A549 (cell line): ENCODE results near the gene GID4.

ENCODE experiments used
- CBX8 ChIP-seq: fragments of 200-600 bp; sonication (generic); IDR thresholded peaks from 2 replicates; pipeline ENCODE4 v1.6.1; 2016
- CHD2 ChIP-seq: fragments of 150-350 bp; IDR thresholded peaks from 2 replicates; pipeline ENCODE4 v1.6.1; 2014; ENCODE audit warnings: low read length; ENCODE audit not compliant: partially characterized antibody
- CHD4 ChIP-seq: fragments of 200-600 bp; sonication (generic); IDR thresholded peaks from 2 replicates; pipeline ENCODE4 v1.6.1; 2016; ENCODE audit warnings: antibody characterized with exemption, mild to moderate bottlenecking, borderline replicate concordance
- FOSL2 ChIP-seq, 2 experiments: fragments of 450-650 bp in 1 of 2; fragments of >200 bp in 1 of 2; sonication (Bioruptor Twin) in 1 of 2; formaldehyde crosslinking; IDR thresholded peaks; 2 replicates each; pipeline versions ENCODE4 v1.5.0 to v1.6.1; 2016 to 2020; ENCODE audit warnings: mild to moderate bottlenecking in 1 of 2, moderate library complexity in 1 of 2
- GATA3 ChIP-seq: IDR thresholded peaks from 2 replicates; pipeline ENCODE4 v1.6.1; 2012; ENCODE audit warnings: borderline replicate concordance
- HDAC2 ChIP-seq: fragments of 200-600 bp; sonication (generic); IDR thresholded peaks from 2 replicates; pipeline ENCODE4 v1.6.1; 2016
- JUN ChIP-seq, 2 experiments: fragments of >200 bp; sonication (Bioruptor Twin); formaldehyde crosslinking; IDR thresholded peaks; 2 replicates in 1 of 2; 3 replicates in 1 of 2; pipeline ENCODE4 v1.6.1; 2016 to 2017
- KDM5A ChIP-seq: fragments of 200-600 bp; sonication (generic); IDR thresholded peaks from 2 replicates; pipeline ENCODE4 v1.6.1; 2016; ENCODE audit warnings: antibody characterized with exemption, mild to moderate bottlenecking
- MYC ChIP-seq: IDR thresholded peaks from 2 replicates; pipeline ENCODE4 v1.6.1; 2012; ENCODE audit warnings: mild to moderate bottlenecking, inconsistent platforms, low read length, improper control_type of control experiment, borderline replicate concordance
- POLR2A ChIP-seq: IDR thresholded peaks from 2 replicates; pipeline ENCODE4 v1.6.1; 2012; ENCODE audit warnings: mild to moderate bottlenecking, low read length
- SMC3 ChIP-seq: fragments of >200 bp; sonication (Bioruptor Twin); formaldehyde crosslinking; IDR thresholded peaks from 3 replicates; pipeline ENCODE4 v1.6.1; 2018; ENCODE audit warnings: inconsistent platforms
- USF2 ChIP-seq: fragments of 450-650 bp; IDR thresholded peaks from 2 replicates; pipeline ENCODE4 v1.6.1; 2014; ENCODE audit warnings: antibody characterized with exemption
- TF ChIP-seq, protein P1 (sequence below): fragments of >200 bp; sonication (Bioruptor Twin); formaldehyde crosslinking; IDR thresholded peaks from 3 replicates; pipeline ENCODE4 v1.5.1; 2016

GRCh38 chr17:18021372-18021771 is 17.8 kb upstream of the GID4 start:
- TF ChIP-seq, protein P1, sequence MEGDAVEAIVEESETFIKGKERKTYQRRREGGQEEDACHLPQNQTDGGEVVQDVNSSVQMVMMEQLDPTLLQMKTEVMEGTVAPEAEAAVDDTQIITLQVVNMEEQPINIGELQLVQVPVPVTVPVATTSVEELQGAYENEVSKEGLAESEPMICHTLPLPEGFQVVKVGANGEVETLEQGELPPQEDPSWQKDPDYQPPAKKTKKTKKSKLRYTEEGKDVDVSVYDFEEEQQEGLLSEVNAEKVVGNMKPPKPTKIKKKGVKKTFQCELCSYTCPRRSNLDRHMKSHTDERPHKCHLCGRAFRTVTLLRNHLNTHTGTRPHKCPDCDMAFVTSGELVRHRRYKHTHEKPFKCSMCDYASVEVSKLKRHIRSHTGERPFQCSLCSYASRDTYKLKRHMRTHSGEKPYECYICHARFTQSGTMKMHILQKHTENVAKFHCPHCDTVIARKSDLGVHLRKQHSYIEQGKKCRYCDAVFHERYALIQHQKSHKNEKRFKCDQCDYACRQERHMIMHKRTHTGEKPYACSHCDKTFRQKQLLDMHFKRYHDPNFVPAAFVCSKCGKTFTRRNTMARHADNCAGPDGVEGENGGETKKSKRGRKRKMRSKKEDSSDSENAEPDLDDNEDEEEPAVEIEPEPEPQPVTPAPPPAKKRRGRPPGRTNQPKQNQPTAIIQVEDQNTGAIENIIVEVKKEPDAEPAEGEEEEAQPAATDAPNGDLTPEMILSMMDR = no peak
- TF ChIP-seq SMC3 (no peak), HDAC2 (no peak), POLR2A (no peak), CHD4 (no peak), GATA3 (no peak), CHD2 (no peak), MYC (no peak), USF2 (peak; percentile 77), CBX8 (no peak), KDM5A (no peak), JUN (IDR thresholded peaks at IDR 0.05) (no peak), FOSL2 (IDR thresholded peaks at IDR 0.05) (no peak), FOSL2 (CRISPR knock-in tag; IDR thresholded peaks at IDR 0.05) (no peak)
